H9 (cell line): ENCODE data around the gene ARSI. TPM values are rescaled to one million over a fixed set of nuclear protein-coding genes. Genes with fewer than 3 reads are reported as not detected.

Experiments used
- DNase-seq: peaks from one replicate; pipeline ENCODE4 v3.0.0-alpha.2; 2017
- H2AFZ ChIP-seq: one replicate; pipeline ENCODE4 v1.6.1; 2013; ENCODE audit warnings: mild to moderate bottlenecking, low read length, control low read depth, moderate library complexity
- H2AK5ac ChIP-seq: 2 replicates; pipeline ENCODE4 v1.6.1; 2013; ENCODE audit warnings: low read length, control low read depth, mixed read lengths; ENCODE audit not compliant: insufficient read length
- H2BK120ac ChIP-seq: one replicate; pipeline ENCODE4 v1.6.1; 2013; ENCODE audit warnings: low read depth, mild to moderate bottlenecking, low read length, control low read depth, inconsistent platforms; ENCODE audit not compliant: poor library complexity, severe bottlenecking
- H2BK12ac ChIP-seq: 2 replicates; pipeline ENCODE4 v1.6.1; 2013; ENCODE audit warnings: low read length, control low read depth, mixed read lengths, low read depth; ENCODE audit not compliant: insufficient read length
- H2BK15ac ChIP-seq: 2 replicates; pipeline ENCODE4 v1.6.1; 2013; ENCODE audit warnings: low read depth, low read length, control low read depth
- H2BK20ac ChIP-seq: one replicate; pipeline ENCODE4 v1.6.1; 2013; ENCODE audit warnings: low read depth, mild to moderate bottlenecking, low read length, control low read depth, inconsistent platforms; ENCODE audit not compliant: poor library complexity, severe bottlenecking
- H2BK5ac ChIP-seq: 2 replicates; pipeline ENCODE4 v1.6.1; 2013; ENCODE audit warnings: low read length, control low read depth, mixed read lengths; ENCODE audit not compliant: insufficient read length
- H3K14ac ChIP-seq: 2 replicates; pipeline ENCODE4 v1.6.1; 2013; ENCODE audit warnings: low read length, control low read depth; ENCODE audit not compliant: insufficient read depth
- H3K18ac ChIP-seq: 2 replicates; pipeline ENCODE4 v1.6.1; 2013; ENCODE audit warnings: low read depth, mild to moderate bottlenecking, mixed read lengths, low read length, control low read depth; ENCODE audit not compliant: insufficient read length
- H3K23ac ChIP-seq: 2 replicates; pipeline ENCODE4 v1.6.1; 2013; ENCODE audit warnings: low read length, control low read depth, mixed read lengths, low read depth; ENCODE audit not compliant: insufficient read length
- H3K23me2 ChIP-seq: 2 replicates; pipeline ENCODE4 v1.6.1; 2013; ENCODE audit warnings: low read depth, mild to moderate bottlenecking, mixed read lengths, low read length, control low read depth; ENCODE audit not compliant: insufficient read length, poor library complexity, severe bottlenecking
- H3K27ac ChIP-seq: 2 replicates; pipeline ENCODE4 v1.5.1; 2013; ENCODE audit warnings: low read length, control low read depth, mixed read lengths, low read depth; ENCODE audit not compliant: insufficient read length
- H3K27me3 ChIP-seq: 2 replicates; pipeline ENCODE4 v1.6.1; 2013; ENCODE audit warnings: low read length, control low read depth, inconsistent platforms; ENCODE audit not compliant: insufficient read depth
- H3K4ac ChIP-seq: 2 replicates; pipeline ENCODE4 v1.6.1; 2013; ENCODE audit warnings: low read depth, mild to moderate bottlenecking, control low read depth, inconsistent platforms, low read length, moderate library complexity
- H3K4me1 ChIP-seq: 2 replicates; pipeline ENCODE4 v1.6.1; 2013; ENCODE audit warnings: low read length, control low read depth, inconsistent platforms; ENCODE audit not compliant: insufficient read depth
- H3K4me2 ChIP-seq: 2 replicates; pipeline ENCODE4 v1.6.1; 2013; ENCODE audit warnings: low read length, control low read depth, mixed read lengths; ENCODE audit not compliant: insufficient read length, insufficient read depth
- H3K56ac ChIP-seq: 2 replicates; pipeline ENCODE4 v1.6.1; 2013; ENCODE audit warnings: low read depth, mild to moderate bottlenecking, mixed read lengths, low read length, control low read depth; ENCODE audit not compliant: insufficient read length
- H3K79me1 ChIP-seq: 2 replicates; pipeline ENCODE4 v1.6.1; 2013; ENCODE audit warnings: low read depth, mild to moderate bottlenecking, moderate library complexity, low read length, control low read depth, inconsistent platforms; ENCODE audit not compliant: insufficient read depth, poor library complexity, severe bottlenecking
- H3K79me2 ChIP-seq: 2 replicates; pipeline ENCODE4 v1.6.1; 2013; ENCODE audit warnings: low read length, control low read depth, inconsistent platforms; ENCODE audit not compliant: insufficient read depth
- H3K9ac ChIP-seq: 2 replicates; pipeline ENCODE4 v1.6.1; 2013; ENCODE audit warnings: low read length, control low read depth, mixed read lengths; ENCODE audit not compliant: insufficient read length; ENCODE audit errors: extremely low read depth
- H3K9me3 ChIP-seq: one replicate; pipeline ENCODE4 v1.6.1; 2013; ENCODE audit warnings: low read depth, low read length, inconsistent platforms; ENCODE audit not compliant: control insufficient read depth
- H3T11ph ChIP-seq: one replicate; pipeline ENCODE4 v1.6.1; 2013; ENCODE audit warnings: mild to moderate bottlenecking, low read length, control low read depth, inconsistent platforms
- H4K20me1 ChIP-seq: one replicate; pipeline ENCODE4 v1.6.1; 2013; ENCODE audit not compliant: control insufficient read depth, insufficient read length, insufficient read depth
- H4K5ac ChIP-seq: 2 replicates; pipeline ENCODE4 v1.6.1; 2013; ENCODE audit warnings: low read depth, mild to moderate bottlenecking, mixed read lengths, low read length, control low read depth; ENCODE audit not compliant: insufficient read length
- H4K8ac ChIP-seq: replicated peaks from 2 replicates; pipeline ENCODE4 v1.6.1; 2013; ENCODE audit warnings: low read length, control low read depth, mixed read lengths, low read depth; ENCODE audit not compliant: insufficient read length
- H4K91ac ChIP-seq: 2 replicates; pipeline ENCODE4 v1.6.1; 2013; ENCODE audit warnings: low read depth, mild to moderate bottlenecking, moderate library complexity, mixed read lengths, low read length, control low read depth; ENCODE audit not compliant: insufficient read length
- H3K27ac Mint-ChIP-seq, 3 experiments: 2 replicates in 2 of 3; 3 replicates in 1 of 3; pipeline ENCODE4 v1.8.0; 2020 to 2021; ENCODE audit warnings: mixed read lengths in 3 of 3, mild to moderate bottlenecking in 1 of 3, moderate library complexity in 1 of 3
- H3K27me3 Mint-ChIP-seq: 2 replicates; pipeline ENCODE4 v1.8.0; 2021; ENCODE audit warnings: low read depth, mild to moderate bottlenecking, moderate library complexity, mixed read lengths
- H3K36me3 Mint-ChIP-seq, 3 experiments: 2 replicates in 2 of 3; 3 replicates in 1 of 3; pipeline ENCODE4 v1.8.0; 2020 to 2021; ENCODE audit warnings: low read depth in 3 of 3, mixed read lengths in 3 of 3; ENCODE audit not compliant: insufficient read depth in 1 of 3
- H3K4me1 Mint-ChIP-seq, 2 experiments: 2 replicates each; pipeline ENCODE4 v1.8.0; 2020; ENCODE audit warnings: mixed read lengths in 2 of 2
- H3K4me3 Mint-ChIP-seq, 2 experiments: 2 replicates in 1 of 2; 3 replicates in 1 of 2; pipeline ENCODE4 v1.8.0; 2020 to 2021; ENCODE audit warnings: mild to moderate bottlenecking in 2 of 2, mixed read lengths in 2 of 2, moderate library complexity in 1 of 2
- H3K9me3 Mint-ChIP-seq, 2 experiments: 2 replicates in 1 of 2; 3 replicates in 1 of 2; pipeline ENCODE4 v1.8.0; 2020; ENCODE audit warnings: mild to moderate bottlenecking in 2 of 2, mixed read lengths in 2 of 2, moderate library complexity in 1 of 2
- WGBS: extraction: QIAGEN DNeasy Blood & Tissue Kit; methylation state at CpG from one replicate; pipeline ENCODE4 v1.1.7; 2013; ENCODE audit warnings: missing lambda C conversion rate, low lambda C conversion rate, mixed read lengths; ENCODE audit not compliant: insufficient read length; ENCODE audit errors: extremely low coverage; 5-methylcytosine and 5-hydroxymethylcytosine counted together
- total RNA-seq: library from RNA; stranded (reverse); gene quantifications from 2 replicates; pipeline ENCODE4 v1.2.1, GENCODE V29; 2021
- TF ChIP-seq, protein P1 (sequence below): fragments of 200-600 bp; sonication (generic); conservative IDR thresholded peaks from 3 replicates; pipeline ENCODE4 v1.8.0; 2021; ENCODE audit warnings: antibody characterized with exemption, mild to moderate bottlenecking

ARSI gene
- total RNA-seq, 1 experiment from 2014 or later, result 1.7 TPM

GRCh38 chr5:150300496-150301169, 2.1 kb downstream of the ARSI start:
- peaks cover 12% of the 10 kb centered on the region for H3K23me2 ChIP-seq
- no peak overlapping the region for H3K18ac ChIP-seq
- no peak overlapping the region for H4K91ac ChIP-seq
- H4K8ac ChIP-seq, result no peak overlapping the region
- peaks cover 5% of the 10 kb centered on the region; the same call in 1 of the 2 replicates for H3K4me1 ChIP-seq
- H3K4me3 Mint-ChIP-seq, result no peak overlapping the region
- no peak overlapping the region for H3K4ac ChIP-seq
- no peak overlapping the region for H2BK5ac ChIP-seq
- H3K79me1 ChIP-seq, result no peaks in the 10 kb centered on the region
- no peak overlapping the region for H3K4me2 ChIP-seq
- no peak overlapping the region for H3K9ac ChIP-seq
- no peak overlapping the region for H2BK20ac ChIP-seq
- no peak overlapping the region for H3K56ac ChIP-seq
- no peak overlapping the region for H4K5ac ChIP-seq
- no peak overlapping the region for H2BK120ac ChIP-seq
- no peaks in the 10 kb centered on the region; the same call in 1 of the 2 replicates for H3K27me3 ChIP-seq
- H3K4me1 Mint-ChIP-seq, result peaks cover 41 to 50% of the 10 kb centered on the region in 2 experiments
- DNase-seq, result no peak
- H2AK5ac ChIP-seq, result no peak overlapping the region
- H3K27me3 Mint-ChIP-seq, result peaks cover 21% of the 10 kb centered on the region
- H3K9me3 Mint-ChIP-seq, result no peaks in the 10 kb centered on the region
- no CpG with 5 or more reads among the region's 13 CpGs for WGBS
- TF ChIP-seq, protein P1, sequence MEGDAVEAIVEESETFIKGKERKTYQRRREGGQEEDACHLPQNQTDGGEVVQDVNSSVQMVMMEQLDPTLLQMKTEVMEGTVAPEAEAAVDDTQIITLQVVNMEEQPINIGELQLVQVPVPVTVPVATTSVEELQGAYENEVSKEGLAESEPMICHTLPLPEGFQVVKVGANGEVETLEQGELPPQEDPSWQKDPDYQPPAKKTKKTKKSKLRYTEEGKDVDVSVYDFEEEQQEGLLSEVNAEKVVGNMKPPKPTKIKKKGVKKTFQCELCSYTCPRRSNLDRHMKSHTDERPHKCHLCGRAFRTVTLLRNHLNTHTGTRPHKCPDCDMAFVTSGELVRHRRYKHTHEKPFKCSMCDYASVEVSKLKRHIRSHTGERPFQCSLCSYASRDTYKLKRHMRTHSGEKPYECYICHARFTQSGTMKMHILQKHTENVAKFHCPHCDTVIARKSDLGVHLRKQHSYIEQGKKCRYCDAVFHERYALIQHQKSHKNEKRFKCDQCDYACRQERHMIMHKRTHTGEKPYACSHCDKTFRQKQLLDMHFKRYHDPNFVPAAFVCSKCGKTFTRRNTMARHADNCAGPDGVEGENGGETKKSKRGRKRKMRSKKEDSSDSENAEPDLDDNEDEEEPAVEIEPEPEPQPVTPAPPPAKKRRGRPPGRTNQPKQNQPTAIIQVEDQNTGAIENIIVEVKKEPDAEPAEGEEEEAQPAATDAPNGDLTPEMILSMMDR, result no peak
- no peaks in the 10 kb centered on the region for H3K79me2 ChIP-seq
- no peak overlapping the region for H3K27ac ChIP-seq
- H3T11ph ChIP-seq, result no peak overlapping the region
- no peak overlapping the region for H2BK15ac ChIP-seq
- no peak overlapping the region for H3K14ac ChIP-seq
- no peak overlapping the region for H3K27ac Mint-ChIP-seq
- no peak overlapping the region for H2BK12ac ChIP-seq
- H3K36me3 Mint-ChIP-seq, result no peaks in the 10 kb centered on the region
- H3K9me3 ChIP-seq, result no peaks in the 10 kb centered on the region
- no peaks in the 10 kb centered on the region for H4K20me1 ChIP-seq
- no peak overlapping the region for H2AFZ ChIP-seq
- H3K23ac ChIP-seq, result no peak overlapping the region
